Panc1 (cell line): ENCODE measurements around the gene IRF8. TPM values are rescaled to one million over a fixed set of nuclear protein-coding genes. Genes with fewer than 3 reads are reported as not detected.

Experiments used
- ATAC-seq: fragments of 200-7000 bp; cut with Tn5 transposase; 2 replicates; pipeline ENCODE4 v1.9.1; 2020; ENCODE audit warnings: mild to moderate bottlenecking, moderate library complexity
- BruUV-seq: library from RNA; stranded (reverse); fragments of 400-500 nt; replicated peaks from 2 replicates; lab custom pipeline; 2021; lab: Mats Ljungman, UMichigan
- CTCF ChIA-PET: fragments of 300-600 bp; sonication (Branson Sonifier 250); formaldehyde crosslinking; loops from one replicate; lab custom pipeline; 2022; ENCODE audit warnings: antibody characterized with exemption; lab: Charles Lee
- POLR2A ChIA-PET: fragments of 300-600 bp; sonication (Branson Sonifier 250); formaldehyde crosslinking; loops from one replicate; lab custom pipeline; 2022; ENCODE audit warnings: antibody characterized with exemption; lab: Charles Lee
- DNase-seq: peaks from one replicate; pipeline ENCODE4 v3.0.0-alpha.2; 2010; ENCODE audit warnings: low read depth, low spot score
- H3K27ac ChIP-seq: 2 replicates; pipeline ENCODE4 v1.5.1; 2011; ENCODE audit warnings: mild to moderate bottlenecking, low read length, inconsistent platforms
- H3K27me3 ChIP-seq: fragments of 200-500 bp; sonication (Bioruptor generic); 2 replicates; pipeline ENCODE4 v1.6.0; 2014; ENCODE audit warnings: low read length, inconsistent platforms; ENCODE audit not compliant: control insufficient read depth, insufficient read depth
- H3K36me3 ChIP-seq: fragments of 200-500 bp; sonication (Bioruptor generic); 2 replicates; pipeline ENCODE4 v1.5.1; 2014; ENCODE audit warnings: inconsistent platforms, mild to moderate bottlenecking, low read length, moderate library complexity; ENCODE audit not compliant: control insufficient read depth, insufficient read depth
- H3K4me1 ChIP-seq: 2 replicates; pipeline ENCODE4 v1.5.1; 2011; ENCODE audit warnings: inconsistent platforms, mild to moderate bottlenecking, low read length, moderate library complexity; ENCODE audit not compliant: control insufficient read depth, insufficient read depth
- H3K4me3 ChIP-seq, 2 experiments: 2 replicates each; pipeline ENCODE4 v1.5.1; 2011 to 2012; ENCODE audit warnings: low read depth in 2 of 2, low read length in 2 of 2, mild to moderate bottlenecking in 2 of 2, inconsistent platforms in 1 of 2, moderate library complexity in 1 of 2
- H3K9me3 ChIP-seq: fragments of 200-500 bp; sonication (Bioruptor generic); 2 replicates; pipeline ENCODE4 v1.5.1; 2014; ENCODE audit warnings: low read depth, mild to moderate bottlenecking, inconsistent platforms, low read length, moderate library complexity; ENCODE audit not compliant: control insufficient read depth, insufficient read depth
- POLR2AphosphoS5 ChIP-seq: IDR thresholded peaks from 2 replicates; pipeline ENCODE4 v1.6.1; 2012; ENCODE audit warnings: mild to moderate bottlenecking, low read depth, low read length, moderate library complexity
- SIN3A ChIP-seq: IDR thresholded peaks from 2 replicates; pipeline ENCODE4 v1.6.1; 2012; ENCODE audit warnings: low read depth, mild to moderate bottlenecking, low read length, moderate library complexity, borderline replicate concordance; ENCODE audit not compliant: insufficient read depth
- TCF7L2 ChIP-seq: IDR thresholded peaks from 2 replicates; pipeline ENCODE4 v1.6.1; 2011; ENCODE audit warnings: mild to moderate bottlenecking, low read depth, low read length, inconsistent platforms
- in situ Hi-C: cut with HindIII; loops from 2 replicates; pipeline ENCODE4 v1.10.0; 2016; ENCODE audit warnings: low sequenced_read_pairs, low pct_unique_long_range_greater_than_20kb
- intact Hi-C: fragments of 100-400 bp; cut with micrococcal nuclease; formaldehyde crosslinking; loops from one replicate; pipeline ENCODE4 v1.10.0; 2022; ENCODE audit not compliant: unreplicated experiment
- total RNA-seq: library from RNA; stranded (reverse); gene quantifications from one replicate; pipeline ENCODE4 v1.2.1, GENCODE V29; 2021; ENCODE audit not compliant: unreplicated experiment
- TF ChIP-seq, protein P1 (sequence below), 2 experiments: IDR thresholded peaks; 2 replicates each; pipeline ENCODE4 v1.6.1; 2011 to 2012; ENCODE audit warnings: low read depth in 2 of 2, control low read depth in 1 of 2, low read length in 1 of 2, mild to moderate bottlenecking in 1 of 2, moderate library complexity in 1 of 2; ENCODE audit not compliant: insufficient read depth in 1 of 2
- TF ChIP-seq, protein P2 (sequence below): fragments of 450-650 bp; IDR thresholded peaks from 2 replicates; pipeline ENCODE4 v1.5.1; 2017; ENCODE audit warnings: mild to moderate bottlenecking

IRF8 gene
- total RNA-seq, 1 experiment from 2014 or later, result 0.62 TPM

DNA sequence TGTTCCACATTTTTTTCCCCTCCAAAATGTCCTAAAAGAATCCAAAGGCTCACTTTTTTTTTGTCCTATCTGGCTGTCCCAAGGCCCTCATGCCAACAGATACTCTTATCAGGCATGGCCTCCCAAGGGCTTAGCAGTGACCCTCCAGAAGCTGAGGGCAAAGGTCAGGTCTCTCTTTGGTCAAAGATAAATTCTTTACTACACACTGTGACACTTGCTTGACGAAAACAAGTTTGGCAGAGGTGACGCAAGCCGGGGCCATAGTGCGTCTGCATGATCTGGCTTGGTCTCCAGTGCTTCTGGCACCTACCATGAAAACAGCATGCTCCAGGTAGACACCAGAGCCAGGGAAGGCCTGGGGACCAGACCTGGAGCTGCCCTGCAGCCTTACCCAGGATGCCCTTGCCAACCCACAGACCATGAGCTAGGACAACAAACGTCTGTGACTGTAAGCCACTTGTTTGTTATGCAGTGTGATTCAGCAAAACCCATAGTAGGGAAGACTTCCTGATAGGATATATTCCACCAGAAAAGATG is 48.5 kb upstream of the IRF8 start:
- intact Hi-C loops, result no loop called here
- ATAC-seq (no peak), DNase-seq (no peak)
- no TSS peak for BruUV-seq
- no peaks in the 10 kb centered on the region for H3K36me3 ChIP-seq
- H3K4me3 ChIP-seq, result no peak overlapping the region
- no peaks in the 10 kb centered on the region for H3K27me3 ChIP-seq
- in situ Hi-C loops, result no loop called here
- POLR2A ChIA-PET, result no interaction called here
- TF ChIP-seq TCF7L2 (no peak), SIN3A (no peak), POLR2AphosphoS5 (no peak)
- TF ChIP-seq, protein P1, sequence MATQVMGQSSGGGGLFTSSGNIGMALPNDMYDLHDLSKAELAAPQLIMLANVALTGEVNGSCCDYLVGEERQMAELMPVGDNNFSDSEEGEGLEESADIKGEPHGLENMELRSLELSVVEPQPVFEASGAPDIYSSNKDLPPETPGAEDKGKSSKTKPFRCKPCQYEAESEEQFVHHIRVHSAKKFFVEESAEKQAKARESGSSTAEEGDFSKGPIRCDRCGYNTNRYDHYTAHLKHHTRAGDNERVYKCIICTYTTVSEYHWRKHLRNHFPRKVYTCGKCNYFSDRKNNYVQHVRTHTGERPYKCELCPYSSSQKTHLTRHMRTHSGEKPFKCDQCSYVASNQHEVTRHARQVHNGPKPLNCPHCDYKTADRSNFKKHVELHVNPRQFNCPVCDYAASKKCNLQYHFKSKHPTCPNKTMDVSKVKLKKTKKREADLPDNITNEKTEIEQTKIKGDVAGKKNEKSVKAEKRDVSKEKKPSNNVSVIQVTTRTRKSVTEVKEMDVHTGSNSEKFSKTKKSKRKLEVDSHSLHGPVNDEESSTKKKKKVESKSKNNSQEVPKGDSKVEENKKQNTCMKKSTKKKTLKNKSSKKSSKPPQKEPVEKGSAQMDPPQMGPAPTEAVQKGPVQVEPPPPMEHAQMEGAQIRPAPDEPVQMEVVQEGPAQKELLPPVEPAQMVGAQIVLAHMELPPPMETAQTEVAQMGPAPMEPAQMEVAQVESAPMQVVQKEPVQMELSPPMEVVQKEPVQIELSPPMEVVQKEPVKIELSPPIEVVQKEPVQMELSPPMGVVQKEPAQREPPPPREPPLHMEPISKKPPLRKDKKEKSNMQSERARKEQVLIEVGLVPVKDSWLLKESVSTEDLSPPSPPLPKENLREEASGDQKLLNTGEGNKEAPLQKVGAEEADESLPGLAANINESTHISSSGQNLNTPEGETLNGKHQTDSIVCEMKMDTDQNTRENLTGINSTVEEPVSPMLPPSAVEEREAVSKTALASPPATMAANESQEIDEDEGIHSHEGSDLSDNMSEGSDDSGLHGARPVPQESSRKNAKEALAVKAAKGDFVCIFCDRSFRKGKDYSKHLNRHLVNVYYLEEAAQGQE (IDR thresholded peaks at IDR 0.05; ENCODE audit: insufficient read depth in 1 of 2, low read depth in 2 of 2, low read length in 1 of 2), result no peak
- TF ChIP-seq, protein P2, sequence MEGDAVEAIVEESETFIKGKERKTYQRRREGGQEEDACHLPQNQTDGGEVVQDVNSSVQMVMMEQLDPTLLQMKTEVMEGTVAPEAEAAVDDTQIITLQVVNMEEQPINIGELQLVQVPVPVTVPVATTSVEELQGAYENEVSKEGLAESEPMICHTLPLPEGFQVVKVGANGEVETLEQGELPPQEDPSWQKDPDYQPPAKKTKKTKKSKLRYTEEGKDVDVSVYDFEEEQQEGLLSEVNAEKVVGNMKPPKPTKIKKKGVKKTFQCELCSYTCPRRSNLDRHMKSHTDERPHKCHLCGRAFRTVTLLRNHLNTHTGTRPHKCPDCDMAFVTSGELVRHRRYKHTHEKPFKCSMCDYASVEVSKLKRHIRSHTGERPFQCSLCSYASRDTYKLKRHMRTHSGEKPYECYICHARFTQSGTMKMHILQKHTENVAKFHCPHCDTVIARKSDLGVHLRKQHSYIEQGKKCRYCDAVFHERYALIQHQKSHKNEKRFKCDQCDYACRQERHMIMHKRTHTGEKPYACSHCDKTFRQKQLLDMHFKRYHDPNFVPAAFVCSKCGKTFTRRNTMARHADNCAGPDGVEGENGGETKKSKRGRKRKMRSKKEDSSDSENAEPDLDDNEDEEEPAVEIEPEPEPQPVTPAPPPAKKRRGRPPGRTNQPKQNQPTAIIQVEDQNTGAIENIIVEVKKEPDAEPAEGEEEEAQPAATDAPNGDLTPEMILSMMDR, result no peak
- H3K9me3 ChIP-seq, result no peaks in the 10 kb centered on the region
- CTCF ChIA-PET, result interaction anchor here (0.7 kb wide), 1 partner anchor 195 kb away, joined by 4 read pairs; no protein-coding TSS in a partner anchor
- H3K4me1 ChIP-seq, result no peaks in the 10 kb centered on the region
- H3K27ac ChIP-seq, result no peak overlapping the region

DNA sequence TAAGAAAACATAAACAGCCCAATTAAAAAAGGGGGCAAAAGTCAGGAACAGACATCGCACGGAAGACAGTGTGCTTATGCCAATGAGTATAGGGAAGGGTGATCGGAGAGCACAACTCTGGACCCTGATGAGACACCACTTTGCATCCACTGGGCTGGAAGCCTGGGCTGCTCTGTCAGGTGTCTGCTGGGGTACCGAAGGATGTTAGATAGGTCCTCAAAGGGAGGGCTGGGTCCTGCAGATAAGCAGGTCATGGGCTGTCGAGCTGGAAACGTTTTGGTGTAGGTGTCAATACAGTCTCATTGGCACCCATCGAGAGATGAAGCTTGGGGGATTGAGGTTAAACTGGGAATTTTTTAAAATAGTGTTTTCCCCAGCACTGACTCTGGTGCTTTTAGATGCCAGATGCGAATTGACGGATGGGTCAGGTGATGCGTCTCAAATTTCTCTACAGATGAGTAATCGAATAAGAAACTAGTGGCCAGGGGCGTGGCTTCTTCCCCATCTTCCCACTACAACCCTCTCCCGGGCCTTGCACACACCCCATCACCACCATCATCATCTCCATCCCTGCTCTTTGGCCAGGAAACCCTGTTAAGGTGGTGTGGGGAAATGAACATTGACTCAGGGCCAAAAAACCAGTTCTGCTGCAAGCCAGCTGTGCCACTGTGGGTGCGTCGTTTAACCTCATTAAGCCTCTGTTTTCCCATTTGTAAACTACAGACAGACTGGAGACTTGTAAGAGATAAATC is 47.8 kb upstream of the IRF8 start:
- Histone ChIP-seq H3K27ac (no peak overlapping the region), H3K4me3 (no peak overlapping the region), H3K9me3 (no peaks in the 10 kb centered on the region), H3K36me3 (no peaks in the 10 kb centered on the region), H3K4me1 (no peaks in the 10 kb centered on the region), H3K27me3 (no peaks in the 10 kb centered on the region)
- intact Hi-C loops, result no loop called here
- BruUV-seq, result no TSS peak
- ChIA-PET POLR2A (no interaction called here), CTCF (no interaction called here)
- TF ChIP-seq, protein P2, result no peak
- TF ChIP-seq SIN3A, result no peak
- TF ChIP-seq, protein P1 (IDR thresholded peaks at IDR 0.05; ENCODE audit: insufficient read depth in 1 of 2, low read depth in 2 of 2, low read length in 1 of 2), result no peak
- no peak for TF ChIP-seq TCF7L2
- ATAC-seq, result no peak
- in situ Hi-C loops, result no loop called here
- DNase-seq, result no peak
